ENCODE measurements around the gene KCNT2. TPM values are rescaled to one million over a fixed set of nuclear protein-coding genes. Genes with fewer than 3 reads are reported as not detected.

The KCNT2 gene
- total and polyA plus RNA-seq, 2 of the 8 experiments (the other 6 are each of a cell fraction or from before 2014, with no cell fraction given): 2.3 to 10.2 TPM

DNA sequence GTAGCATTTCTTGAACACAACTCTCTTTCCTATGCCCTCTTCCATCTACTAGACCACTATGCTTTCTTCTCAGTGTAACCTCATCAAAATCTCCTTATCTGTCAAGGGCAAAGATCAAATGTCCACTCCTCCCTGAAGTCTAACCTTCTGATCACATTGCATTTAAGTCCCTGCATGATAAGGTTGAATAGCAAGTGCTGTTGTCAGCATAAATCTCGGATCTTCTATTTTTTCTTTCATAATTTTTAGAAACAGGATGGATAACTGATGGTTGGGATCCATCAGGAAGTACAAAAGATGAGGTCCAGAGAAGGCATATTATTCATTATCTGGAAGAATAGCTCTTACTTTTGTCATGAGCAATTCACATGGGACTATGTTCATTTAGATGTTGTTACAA, 41.0 kb downstream of the KCNT2 start (continued):
- TF ChIP-seq, protein P1, sequence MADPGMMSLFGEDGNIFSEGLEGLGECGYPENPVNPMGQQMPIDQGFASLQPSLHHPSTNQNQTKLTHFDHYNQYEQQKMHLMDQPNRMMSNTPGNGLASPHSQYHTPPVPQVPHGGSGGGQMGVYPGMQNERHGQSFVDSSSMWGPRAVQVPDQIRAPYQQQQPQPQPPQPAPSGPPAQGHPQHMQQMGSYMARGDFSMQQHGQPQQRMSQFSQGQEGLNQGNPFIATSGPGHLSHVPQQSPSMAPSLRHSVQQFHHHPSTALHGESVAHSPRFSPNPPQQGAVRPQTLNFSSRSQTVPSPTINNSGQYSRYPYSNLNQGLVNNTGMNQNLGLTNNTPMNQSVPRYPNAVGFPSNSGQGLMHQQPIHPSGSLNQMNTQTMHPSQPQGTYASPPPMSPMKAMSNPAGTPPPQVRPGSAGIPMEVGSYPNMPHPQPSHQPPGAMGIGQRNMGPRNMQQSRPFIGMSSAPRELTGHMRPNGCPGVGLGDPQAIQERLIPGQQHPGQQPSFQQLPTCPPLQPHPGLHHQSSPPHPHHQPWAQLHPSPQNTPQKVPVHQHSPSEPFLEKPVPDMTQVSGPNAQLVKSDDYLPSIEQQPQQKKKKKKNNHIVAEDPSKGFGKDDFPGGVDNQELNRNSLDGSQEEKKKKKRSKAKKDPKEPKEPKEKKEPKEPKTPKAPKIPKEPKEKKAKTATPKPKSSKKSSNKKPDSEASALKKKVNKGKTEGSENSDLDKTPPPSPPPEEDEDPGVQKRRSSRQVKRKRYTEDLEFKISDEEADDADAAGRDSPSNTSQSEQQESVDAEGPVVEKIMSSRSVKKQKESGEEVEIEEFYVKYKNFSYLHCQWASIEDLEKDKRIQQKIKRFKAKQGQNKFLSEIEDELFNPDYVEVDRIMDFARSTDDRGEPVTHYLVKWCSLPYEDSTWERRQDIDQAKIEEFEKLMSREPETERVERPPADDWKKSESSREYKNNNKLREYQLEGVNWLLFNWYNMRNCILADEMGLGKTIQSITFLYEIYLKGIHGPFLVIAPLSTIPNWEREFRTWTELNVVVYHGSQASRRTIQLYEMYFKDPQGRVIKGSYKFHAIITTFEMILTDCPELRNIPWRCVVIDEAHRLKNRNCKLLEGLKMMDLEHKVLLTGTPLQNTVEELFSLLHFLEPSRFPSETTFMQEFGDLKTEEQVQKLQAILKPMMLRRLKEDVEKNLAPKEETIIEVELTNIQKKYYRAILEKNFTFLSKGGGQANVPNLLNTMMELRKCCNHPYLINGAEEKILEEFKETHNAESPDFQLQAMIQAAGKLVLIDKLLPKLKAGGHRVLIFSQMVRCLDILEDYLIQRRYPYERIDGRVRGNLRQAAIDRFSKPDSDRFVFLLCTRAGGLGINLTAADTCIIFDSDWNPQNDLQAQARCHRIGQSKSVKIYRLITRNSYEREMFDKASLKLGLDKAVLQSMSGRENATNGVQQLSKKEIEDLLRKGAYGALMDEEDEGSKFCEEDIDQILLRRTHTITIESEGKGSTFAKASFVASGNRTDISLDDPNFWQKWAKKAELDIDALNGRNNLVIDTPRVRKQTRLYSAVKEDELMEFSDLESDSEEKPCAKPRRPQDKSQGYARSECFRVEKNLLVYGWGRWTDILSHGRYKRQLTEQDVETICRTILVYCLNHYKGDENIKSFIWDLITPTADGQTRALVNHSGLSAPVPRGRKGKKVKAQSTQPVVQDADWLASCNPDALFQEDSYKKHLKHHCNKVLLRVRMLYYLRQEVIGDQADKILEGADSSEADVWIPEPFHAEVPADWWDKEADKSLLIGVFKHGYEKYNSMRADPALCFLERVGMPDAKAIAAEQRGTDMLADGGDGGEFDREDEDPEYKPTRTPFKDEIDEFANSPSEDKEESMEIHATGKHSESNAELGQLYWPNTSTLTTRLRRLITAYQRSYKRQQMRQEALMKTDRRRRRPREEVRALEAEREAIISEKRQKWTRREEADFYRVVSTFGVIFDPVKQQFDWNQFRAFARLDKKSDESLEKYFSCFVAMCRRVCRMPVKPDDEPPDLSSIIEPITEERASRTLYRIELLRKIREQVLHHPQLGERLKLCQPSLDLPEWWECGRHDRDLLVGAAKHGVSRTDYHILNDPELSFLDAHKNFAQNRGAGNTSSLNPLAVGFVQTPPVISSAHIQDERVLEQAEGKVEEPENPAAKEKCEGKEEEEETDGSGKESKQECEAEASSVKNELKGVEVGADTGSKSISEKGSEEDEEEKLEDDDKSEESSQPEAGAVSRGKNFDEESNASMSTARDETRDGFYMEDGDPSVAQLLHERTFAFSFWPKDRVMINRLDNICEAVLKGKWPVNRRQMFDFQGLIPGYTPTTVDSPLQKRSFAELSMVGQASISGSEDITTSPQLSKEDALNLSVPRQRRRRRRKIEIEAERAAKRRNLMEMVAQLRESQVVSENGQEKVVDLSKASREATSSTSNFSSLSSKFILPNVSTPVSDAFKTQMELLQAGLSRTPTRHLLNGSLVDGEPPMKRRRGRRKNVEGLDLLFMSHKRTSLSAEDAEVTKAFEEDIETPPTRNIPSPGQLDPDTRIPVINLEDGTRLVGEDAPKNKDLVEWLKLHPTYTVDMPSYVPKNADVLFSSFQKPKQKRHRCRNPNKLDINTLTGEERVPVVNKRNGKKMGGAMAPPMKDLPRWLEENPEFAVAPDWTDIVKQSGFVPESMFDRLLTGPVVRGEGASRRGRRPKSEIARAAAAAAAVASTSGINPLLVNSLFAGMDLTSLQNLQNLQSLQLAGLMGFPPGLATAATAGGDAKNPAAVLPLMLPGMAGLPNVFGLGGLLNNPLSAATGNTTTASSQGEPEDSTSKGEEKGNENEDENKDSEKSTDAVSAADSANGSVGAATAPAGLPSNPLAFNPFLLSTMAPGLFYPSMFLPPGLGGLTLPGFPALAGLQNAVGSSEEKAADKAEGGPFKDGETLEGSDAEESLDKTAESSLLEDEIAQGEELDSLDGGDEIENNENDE (IDR thresholded peaks at IDR 0.05; ENCODE audit: insufficient replicate concordance, low read length): no peak
- no peak for TF ChIP-seq GABPA (IDR thresholded peaks at IDR 0.05; ENCODE audit: borderline replicate concordance, insufficient read depth, low read length)
- no peak for TF ChIP-seq CHD2 (IDR thresholded peaks at IDR 0.05; ENCODE audit: low read length)
- no peak for TF ChIP-seq TCF12 (IDR thresholded peaks at IDR 0.05; ENCODE audit: low read depth, low read length)
- no peak for TF ChIP-seq BCL11A (IDR thresholded peaks at IDR 0.05; ENCODE audit: low read depth in 2 of 2, low read length in 2 of 2)
- TF ChIP-seq, protein P2, sequence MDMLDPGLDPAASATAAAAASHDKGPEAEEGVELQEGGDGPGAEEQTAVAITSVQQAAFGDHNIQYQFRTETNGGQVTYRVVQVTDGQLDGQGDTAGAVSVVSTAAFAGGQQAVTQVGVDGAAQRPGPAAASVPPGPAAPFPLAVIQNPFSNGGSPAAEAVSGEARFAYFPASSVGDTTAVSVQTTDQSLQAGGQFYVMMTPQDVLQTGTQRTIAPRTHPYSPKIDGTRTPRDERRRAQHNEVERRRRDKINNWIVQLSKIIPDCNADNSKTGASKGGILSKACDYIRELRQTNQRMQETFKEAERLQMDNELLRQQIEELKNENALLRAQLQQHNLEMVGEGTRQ (IDR thresholded peaks at IDR 0.05; ENCODE audit: low read length): no peak
- TF ChIP-seq CEBPB (IDR thresholded peaks at IDR 0.05; ENCODE audit: low read depth, low read length): no peak
- no peak for TF ChIP-seq HDAC2 (IDR thresholded peaks at IDR 0.05; ENCODE audit: borderline replicate concordance in 1 of 2, low read depth in 2 of 2, low read length in 2 of 2)
- no peak for TF ChIP-seq CTBP2 (IDR thresholded peaks at IDR 0.05; ENCODE audit: borderline replicate concordance, insufficient read depth, insufficient read length, low read length)
- TF ChIP-seq SP2 (IDR thresholded peaks at IDR 0.05; ENCODE audit: low read length): no peak

Data from H1 (cell line).